ENCODE data around the gene PRSS21.

DNA sequence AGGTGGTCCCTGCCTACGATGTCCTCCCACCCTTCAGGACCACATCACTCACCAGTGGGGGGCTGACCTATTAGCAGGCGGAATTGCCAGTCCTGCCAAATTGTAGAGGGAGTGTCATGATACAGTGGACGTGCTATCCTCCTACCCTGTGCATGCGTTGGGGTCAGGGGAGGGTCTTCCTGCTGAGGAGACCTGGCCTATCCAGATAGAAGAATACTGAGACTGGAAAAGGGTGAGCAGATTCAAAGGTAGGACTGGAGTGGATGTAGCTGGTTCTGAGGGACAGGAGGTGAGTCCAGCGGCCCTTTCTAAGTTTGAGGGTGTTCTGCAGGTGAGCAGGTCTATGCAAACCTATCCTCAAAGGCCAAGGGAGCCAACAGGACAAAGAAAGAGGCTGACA, 10.8 kb upstream of the PRSS21 start:
- TF ChIP-seq, protein P1, sequence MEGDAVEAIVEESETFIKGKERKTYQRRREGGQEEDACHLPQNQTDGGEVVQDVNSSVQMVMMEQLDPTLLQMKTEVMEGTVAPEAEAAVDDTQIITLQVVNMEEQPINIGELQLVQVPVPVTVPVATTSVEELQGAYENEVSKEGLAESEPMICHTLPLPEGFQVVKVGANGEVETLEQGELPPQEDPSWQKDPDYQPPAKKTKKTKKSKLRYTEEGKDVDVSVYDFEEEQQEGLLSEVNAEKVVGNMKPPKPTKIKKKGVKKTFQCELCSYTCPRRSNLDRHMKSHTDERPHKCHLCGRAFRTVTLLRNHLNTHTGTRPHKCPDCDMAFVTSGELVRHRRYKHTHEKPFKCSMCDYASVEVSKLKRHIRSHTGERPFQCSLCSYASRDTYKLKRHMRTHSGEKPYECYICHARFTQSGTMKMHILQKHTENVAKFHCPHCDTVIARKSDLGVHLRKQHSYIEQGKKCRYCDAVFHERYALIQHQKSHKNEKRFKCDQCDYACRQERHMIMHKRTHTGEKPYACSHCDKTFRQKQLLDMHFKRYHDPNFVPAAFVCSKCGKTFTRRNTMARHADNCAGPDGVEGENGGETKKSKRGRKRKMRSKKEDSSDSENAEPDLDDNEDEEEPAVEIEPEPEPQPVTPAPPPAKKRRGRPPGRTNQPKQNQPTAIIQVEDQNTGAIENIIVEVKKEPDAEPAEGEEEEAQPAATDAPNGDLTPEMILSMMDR (IDR thresholded peaks at IDR 0.05; ENCODE audit: insufficient read depth, low read length): no peak
- TF ChIP-seq POLR2AphosphoS5 (IDR thresholded peaks at IDR 0.05; ENCODE audit: low read depth): no peak
- TF ChIP-seq, protein P2, sequence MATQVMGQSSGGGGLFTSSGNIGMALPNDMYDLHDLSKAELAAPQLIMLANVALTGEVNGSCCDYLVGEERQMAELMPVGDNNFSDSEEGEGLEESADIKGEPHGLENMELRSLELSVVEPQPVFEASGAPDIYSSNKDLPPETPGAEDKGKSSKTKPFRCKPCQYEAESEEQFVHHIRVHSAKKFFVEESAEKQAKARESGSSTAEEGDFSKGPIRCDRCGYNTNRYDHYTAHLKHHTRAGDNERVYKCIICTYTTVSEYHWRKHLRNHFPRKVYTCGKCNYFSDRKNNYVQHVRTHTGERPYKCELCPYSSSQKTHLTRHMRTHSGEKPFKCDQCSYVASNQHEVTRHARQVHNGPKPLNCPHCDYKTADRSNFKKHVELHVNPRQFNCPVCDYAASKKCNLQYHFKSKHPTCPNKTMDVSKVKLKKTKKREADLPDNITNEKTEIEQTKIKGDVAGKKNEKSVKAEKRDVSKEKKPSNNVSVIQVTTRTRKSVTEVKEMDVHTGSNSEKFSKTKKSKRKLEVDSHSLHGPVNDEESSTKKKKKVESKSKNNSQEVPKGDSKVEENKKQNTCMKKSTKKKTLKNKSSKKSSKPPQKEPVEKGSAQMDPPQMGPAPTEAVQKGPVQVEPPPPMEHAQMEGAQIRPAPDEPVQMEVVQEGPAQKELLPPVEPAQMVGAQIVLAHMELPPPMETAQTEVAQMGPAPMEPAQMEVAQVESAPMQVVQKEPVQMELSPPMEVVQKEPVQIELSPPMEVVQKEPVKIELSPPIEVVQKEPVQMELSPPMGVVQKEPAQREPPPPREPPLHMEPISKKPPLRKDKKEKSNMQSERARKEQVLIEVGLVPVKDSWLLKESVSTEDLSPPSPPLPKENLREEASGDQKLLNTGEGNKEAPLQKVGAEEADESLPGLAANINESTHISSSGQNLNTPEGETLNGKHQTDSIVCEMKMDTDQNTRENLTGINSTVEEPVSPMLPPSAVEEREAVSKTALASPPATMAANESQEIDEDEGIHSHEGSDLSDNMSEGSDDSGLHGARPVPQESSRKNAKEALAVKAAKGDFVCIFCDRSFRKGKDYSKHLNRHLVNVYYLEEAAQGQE (IDR thresholded peaks at IDR 0.05; ENCODE audit: insufficient replicate concordance, low read depth): no peak
